Measurements from ENCODE around the gene COL27A1. TPM values are rescaled to one million over a fixed set of nuclear protein-coding genes. Genes with fewer than 3 reads are reported as not detected.
"Not testable (repeated sequence)": the region's sequence is repeated elsewhere in the genome, so short reads cannot be mapped to it uniquely, and the experiment has no call there.

The COL27A1 gene
- total RNA-seq, 2 donors from 2014 or later = 1.3 to 2.4 TPM

GRCh38 chr9:114179516-114179915 lies 24.2 kb downstream of the COL27A1 start:
- Mint-ChIP-seq H3K4me1 (ENCODE audit: low read depth) (no peaks in the 10 kb centered on the region), H3K27ac (no peak overlapping the region), H3K36me3 (ENCODE audit: insufficient read depth in 2 of 2) (no peaks in the 10 kb centered on the region), H3K27me3 (ENCODE audit: low read depth) (no peaks in the 10 kb centered on the region), H3K9me3 (no peaks in the 10 kb centered on the region), H3K4me3 (no peak overlapping the region)
- DNase-seq (no peak), ATAC-seq (replicated peaks in 1 of 2) (no peak)

- no peak overlapping the region for H3K4me3 Mint-ChIP-seq
- DNase-seq (no peak), ATAC-seq (replicated peaks in 1 of 2) (no peak)
- no peaks in the 10 kb centered on the region for H3K9me3 Mint-ChIP-seq
- no peaks in the 10 kb centered on the region for H3K27me3 Mint-ChIP-seq (ENCODE audit: low read depth)
- no peaks in the 10 kb centered on the region for H3K4me1 Mint-ChIP-seq (ENCODE audit: low read depth)
- H3K36me3 Mint-ChIP-seq (ENCODE audit: insufficient read depth in 2 of 2) = no peaks in the 10 kb centered on the region
- no peak overlapping the region for H3K27ac Mint-ChIP-seq
These were observed 25.6 kb downstream of the COL27A1 start for GRCh38 chr9:114180696-114181606.

GRCh38 chr9:114181607-114182409 lies 26.5 kb downstream of the COL27A1 start:
- DNase-seq = no peak
- no peaks in the 10 kb centered on the region for H3K9me3 Mint-ChIP-seq
- no peak overlapping the region for H3K27ac Mint-ChIP-seq
- no peaks in the 10 kb centered on the region for H3K27me3 Mint-ChIP-seq (ENCODE audit: low read depth)
- no peak for ATAC-seq (replicated peaks in 1 of 2)
- H3K36me3 Mint-ChIP-seq (ENCODE audit: insufficient read depth in 2 of 2) = no peaks in the 10 kb centered on the region
- no peak overlapping the region for H3K4me3 Mint-ChIP-seq
- H3K4me1 Mint-ChIP-seq (ENCODE audit: low read depth) = no peaks in the 10 kb centered on the region

- Mint-ChIP-seq H3K27ac (no peak overlapping the region), H3K4me1 (ENCODE audit: low read depth) (no peaks in the 10 kb centered on the region), H3K4me3 (no peak overlapping the region), H3K9me3 (no peaks in the 10 kb centered on the region), H3K27me3 (ENCODE audit: low read depth) (no peaks in the 10 kb centered on the region), H3K36me3 (ENCODE audit: insufficient read depth in 2 of 2) (no peaks in the 10 kb centered on the region)
- DNase-seq (no peak), ATAC-seq (replicated peaks in 1 of 2) (no peak)
These were observed 27.7 kb downstream of the COL27A1 start for GRCh38 chr9:114183006-114183405.

- ATAC-seq (replicated peaks in 1 of 2) (no peak), DNase-seq (no peak)
- H3K36me3 Mint-ChIP-seq (ENCODE audit: insufficient read depth in 2 of 2) = no peaks in the 10 kb centered on the region
- H3K27ac Mint-ChIP-seq = no peak overlapping the region
- no peak overlapping the region for H3K4me3 Mint-ChIP-seq
- no peaks in the 10 kb centered on the region for H3K4me1 Mint-ChIP-seq (ENCODE audit: low read depth)
- no peaks in the 10 kb centered on the region for H3K27me3 Mint-ChIP-seq (ENCODE audit: low read depth)
- H3K9me3 Mint-ChIP-seq = no peaks in the 10 kb centered on the region
These were observed 28.7 kb downstream of the COL27A1 start for GRCh38 chr9:114184071-114184470.

- H3K27me3 Mint-ChIP-seq (ENCODE audit: low read depth) = no peaks in the 10 kb centered on the region
- no peaks in the 10 kb centered on the region for H3K36me3 Mint-ChIP-seq (ENCODE audit: insufficient read depth in 2 of 2)
- no peak overlapping the region for H3K4me3 Mint-ChIP-seq
These were observed 29.5 kb downstream of the COL27A1 start for GRCh38 chr9:114184866-114185265.

GRCh38 chr9:114185570-114186490 lies 30.5 kb downstream of the COL27A1 start:
- Mint-ChIP-seq H3K27me3 (ENCODE audit: low read depth) (no peaks in the 10 kb centered on the region), H3K36me3 (ENCODE audit: insufficient read depth in 2 of 2) (peaks cover 0 to 3% of the 10 kb centered on the region in 2 donors), H3K4me1 (ENCODE audit: low read depth) (no peaks in the 10 kb centered on the region), H3K4me3 (no peak overlapping the region), H3K27ac (no peak overlapping the region), H3K9me3 (peaks cover 0 to 3% of the 10 kb centered on the region in 2 donors)
- no peak for DNase-seq
- ATAC-seq (replicated peaks in 1 of 2) = no peak

More at GRCh38 chr9:114184866-114185265, 29.5 kb downstream of the COL27A1 start:
- H3K4me1 Mint-ChIP-seq (ENCODE audit: low read depth) = no peaks in the 10 kb centered on the region
- no peak for ATAC-seq (replicated peaks in 1 of 2)
- no peaks in the 10 kb centered on the region for H3K9me3 Mint-ChIP-seq
- no peak overlapping the region for H3K27ac Mint-ChIP-seq
- DNase-seq = no peak

- no peak for DNase-seq
- Mint-ChIP-seq H3K9me3 (peaks cover 0 to 7% of the 10 kb centered on the region in 2 donors), H3K27me3 (ENCODE audit: low read depth) (no peaks in the 10 kb centered on the region), H3K36me3 (ENCODE audit: insufficient read depth in 2 of 2) (peaks cover 2 to 3% of the 10 kb centered on the region in 2 donors), H3K27ac (no peak overlapping the region), H3K4me3 (no peak overlapping the region), H3K4me1 (ENCODE audit: low read depth) (no peaks in the 10 kb centered on the region)
- no peak for ATAC-seq (replicated peaks in 1 of 2)
These were observed 31.4 kb downstream of the COL27A1 start for GRCh38 chr9:114186605-114187289.

GRCh38 chr9:114187827-114188226 lies 32.5 kb downstream of the COL27A1 start:
- Mint-ChIP-seq H3K27me3 (ENCODE audit: low read depth) (no peaks in the 10 kb centered on the region), H3K27ac (no peak overlapping the region), H3K36me3 (ENCODE audit: insufficient read depth in 2 of 2) (peaks cover 2 to 3% of the 10 kb centered on the region in 2 donors), H3K4me1 (ENCODE audit: low read depth) (no peaks in the 10 kb centered on the region), H3K4me3 (no peak overlapping the region), H3K9me3 (peaks cover 0 to 7% of the 10 kb centered on the region in 2 donors)
- DNase-seq (no peak), ATAC-seq (replicated peaks in 1 of 2) (no peak)

- H3K36me3 Mint-ChIP-seq (ENCODE audit: insufficient read depth in 2 of 2) = peaks cover 2 to 3% of the 10 kb centered on the region in 2 donors
- H3K9me3 Mint-ChIP-seq = peaks cover 0 to 7% of the 10 kb centered on the region in 2 donors
- no peak overlapping the region for H3K4me3 Mint-ChIP-seq
- no peaks in the 10 kb centered on the region for H3K4me1 Mint-ChIP-seq (ENCODE audit: low read depth)
- no peak for ATAC-seq (replicated peaks in 1 of 2)
- no peak for DNase-seq
- H3K27ac Mint-ChIP-seq = no peak overlapping the region
- H3K27me3 Mint-ChIP-seq (ENCODE audit: low read depth) = peaks cover 8% of the 10 kb centered on the region
These were observed 34.7 kb downstream of the COL27A1 start for GRCh38 chr9:114189823-114190562.

- Mint-ChIP-seq H3K4me1 (ENCODE audit: low read depth) (no peaks in the 10 kb centered on the region), H3K27ac (no peak overlapping the region), H3K9me3 (peaks cover 0 to 7% of the 10 kb centered on the region in 2 donors), H3K4me3 (no peak overlapping the region), H3K36me3 (ENCODE audit: insufficient read depth in 2 of 2) (peaks cover 2 to 3% of the 10 kb centered on the region in 2 donors), H3K27me3 (ENCODE audit: low read depth) (peaks cover 8% of the 10 kb centered on the region)
- no peak for ATAC-seq (replicated peaks in 1 of 2)
- no peak for DNase-seq
These were observed 35.2 kb downstream of the COL27A1 start for GRCh38 chr9:114190563-114190905.

- ATAC-seq (replicated peaks in 1 of 2); DNase-seq; H3K4me1 Mint-ChIP-seq (ENCODE audit: low read depth); H3K27ac Mint-ChIP-seq; H3K36me3 Mint-ChIP-seq (ENCODE audit: insufficient read depth in 2 of 2); H3K9me3 Mint-ChIP-seq; H3K27me3 Mint-ChIP-seq (ENCODE audit: low read depth); H3K4me3 Mint-ChIP-seq: not testable (repeated sequence)
These were observed 36.1 kb downstream of the COL27A1 start for GRCh38 chr9:114191402-114191801.

All from activated T-cell treated with anti-CD3 and anti-CD28 coated beads, Interleukin-2, amount 50 U/mL, for 72 hours (primary cell).